Glomerular visceral epithelial cell (primary cell): ENCODE results near the gene BSND.

Experiments used
- DNase-seq: peaks from one replicate; pipeline ENCODE4 v3.0.0-alpha.2; 2016; ENCODE audit errors: extremely low spot score

The BSND gene

GRCh38 chr1:54975356-54976108 lies 23.2 kb upstream of the BSND start:
- DNase-seq, result no peak

GRCh38 chr1:54976747-54977146 lies 22.0 kb upstream of the BSND start:
- DNase-seq, result no peak

- DNase-seq, result no peak
Observed at GRCh38 chr1:54977533-54978297, 21.0 kb upstream of the BSND start.

GRCh38 chr1:54978528-54979326 lies 20.0 kb upstream of the BSND start:
- no peak for DNase-seq

- DNase-seq, result no peak
Observed at GRCh38 chr1:54979327-54979891, 19.3 kb upstream of the BSND start.

- no peak for DNase-seq
Observed at GRCh38 chr1:54980046-54980527, 18.6 kb upstream of the BSND start.

- DNase-seq, result no peak
Observed at GRCh38 chr1:54980528-54981241, 18.0 kb upstream of the BSND start, which contains the start of gene TMEM61. Gene TMEM61, plus strand, starts transcription at chr1:54980628. Its CDS starts 438 bp downstream, at chr1:54981066.

- DNase-seq, result no peak
Observed at GRCh38 chr1:54981466-54981865, 17.3 kb upstream of the BSND start.

- DNase-seq, result no peak
Observed at GRCh38 chr1:54982739-54983138, 16.0 kb upstream of the BSND start.

GRCh38 chr1:54984131-54984842 lies 14.4 kb upstream of the BSND start:
- no peak for DNase-seq

- DNase-seq, result no peak
Observed at GRCh38 chr1:54985556-54985955, 13.2 kb upstream of the BSND start.

GRCh38 chr1:54986025-54986424 lies 12.7 kb upstream of the BSND start:
- no peak for DNase-seq

- no peak for DNase-seq
Observed at GRCh38 chr1:54986533-54986932, 12.2 kb upstream of the BSND start.

- no peak for DNase-seq
Observed at GRCh38 chr1:54987427-54987826, 11.3 kb upstream of the BSND start.

GRCh38 chr1:54987919-54988705 lies 10.6 kb upstream of the BSND start:
- DNase-seq, result peak; percentile 62

- no peak for DNase-seq
Observed at GRCh38 chr1:54988975-54989374, 9.8 kb upstream of the BSND start.

- DNase-seq, result no peak
Observed at GRCh38 chr1:54989473-54989872, 9.3 kb upstream of the BSND start.

GRCh38 chr1:54989968-54990810 lies 8.5 kb upstream of the BSND start:
- no peak for DNase-seq

GRCh38 chr1:54990916-54991315 lies 7.8 kb upstream of the BSND start:
- DNase-seq, result no peak
